Activated CD8-positive, alpha-beta memory T cell treated with anti-CD3 and anti-CD28 coated beads for 1 hour (primary cell): ENCODE measurements around the gene RPL37A.

ENCODE experiments used
- DNase-seq, 2 donors: peaks; one replicate each; pipeline ENCODE4 v3.0.0-alpha.2; 2020; ENCODE audit warnings: low read depth in 1 of 2; ENCODE audit errors: extremely low read depth in 1 of 2

The RPL37A gene

GRCh38 chr2:216486708-216487107 is 11.9 kb upstream of the RPL37A start:
- no peak for DNase-seq

DNA sequence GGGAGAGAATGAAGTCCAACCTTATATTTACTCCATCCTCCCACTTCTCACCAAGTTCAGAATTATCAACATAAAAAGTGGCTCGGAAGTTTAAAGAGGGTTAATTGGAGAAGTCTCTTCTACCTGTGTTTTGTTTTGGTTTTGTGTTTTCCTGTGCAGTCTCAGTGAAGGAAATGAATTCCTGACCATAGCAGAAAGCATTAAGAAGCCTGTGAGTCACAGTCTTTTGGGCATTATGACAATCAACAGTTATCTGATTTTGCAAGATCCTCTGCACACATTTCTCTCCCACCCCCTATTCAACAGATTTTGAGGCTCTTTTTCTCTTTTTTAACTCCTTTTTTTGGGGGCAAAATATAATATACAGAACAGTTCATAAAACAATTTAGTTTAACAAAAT is 8.6 kb upstream of the RPL37A start:
- no peak for DNase-seq

GRCh38 chr2:216491793-216492596 is 6.6 kb upstream of the RPL37A start:
- no peak for DNase-seq

GRCh38 chr2:216492597-216493333 is 5.9 kb upstream of the RPL37A start:
- no peak for DNase-seq

DNA sequence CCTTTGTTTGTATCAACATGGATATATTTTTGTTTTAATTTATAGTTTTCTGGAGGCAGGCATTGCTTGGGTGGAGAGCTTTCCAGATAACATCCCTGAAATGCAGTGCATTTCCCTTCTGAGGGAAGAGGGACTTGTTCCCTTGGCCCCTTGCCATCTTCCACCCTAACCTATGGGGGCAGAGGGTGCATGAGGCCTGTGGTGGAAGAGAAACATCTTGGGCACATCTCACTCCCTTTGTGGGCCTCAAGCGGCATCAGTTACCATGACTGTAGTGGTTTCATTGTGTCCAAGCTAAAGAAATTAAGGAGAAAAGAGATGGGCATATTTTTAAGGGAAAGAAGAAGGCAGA is 5.3 kb upstream of the RPL37A start:
- DNase-seq: no peak

DNA sequence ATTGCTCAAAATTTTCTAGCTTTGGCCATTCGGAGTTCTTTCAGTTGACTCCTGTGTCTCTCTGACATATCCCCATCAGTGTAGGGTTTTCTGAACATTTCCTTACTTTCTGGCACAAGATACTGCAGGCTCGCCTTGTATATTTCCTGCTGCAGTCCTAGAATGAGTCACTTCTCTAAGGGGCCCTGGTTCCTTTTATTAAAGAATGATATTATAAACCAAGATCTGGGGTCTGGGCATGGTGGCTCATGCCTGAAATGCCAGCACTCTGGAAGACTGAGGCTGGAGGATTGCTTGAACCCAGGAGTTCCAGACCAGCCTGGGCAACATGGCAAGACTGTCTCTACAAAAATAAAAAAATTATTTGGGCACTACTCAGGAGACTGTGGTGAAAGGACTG is 3.0 kb upstream of the RPL37A start:
- no peak for DNase-seq

DNA sequence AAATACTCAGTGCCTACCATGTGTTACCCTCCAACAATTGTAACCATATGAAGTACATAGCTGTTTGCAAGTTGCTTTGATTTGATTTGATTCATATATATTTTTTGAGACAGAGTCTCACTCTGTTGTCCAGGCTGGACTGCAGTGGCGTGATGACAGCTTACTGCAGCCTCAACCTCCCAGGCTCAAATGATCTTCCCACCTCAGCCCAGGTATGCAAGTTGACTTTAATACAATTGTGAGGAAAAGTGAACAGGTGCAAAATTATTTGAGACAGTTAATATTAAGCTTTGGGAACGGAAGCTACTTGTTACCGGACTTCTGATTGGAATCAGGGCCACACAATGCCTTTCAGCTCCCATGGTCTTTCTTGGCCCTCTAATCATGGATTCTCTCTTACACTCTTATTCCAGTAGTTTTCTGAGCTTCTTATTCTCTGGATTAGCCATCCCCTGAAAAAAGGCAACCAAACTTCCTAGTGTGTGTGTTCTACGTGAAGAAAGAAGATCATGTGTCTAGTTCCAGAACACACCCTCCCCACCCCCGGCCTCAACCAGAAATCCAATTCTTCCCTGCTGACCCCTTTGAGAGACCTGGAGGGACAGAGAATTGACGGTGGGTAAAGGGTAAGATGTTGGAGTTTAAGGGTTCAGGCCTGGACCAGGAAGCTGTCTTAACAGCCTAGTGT is 1.1 kb upstream of the RPL37A start:
- no peak for DNase-seq

GRCh38 chr2:216498070-216498378 is 620 bp upstream of the RPL37A start:
- DNase-seq: no peak

DNA sequence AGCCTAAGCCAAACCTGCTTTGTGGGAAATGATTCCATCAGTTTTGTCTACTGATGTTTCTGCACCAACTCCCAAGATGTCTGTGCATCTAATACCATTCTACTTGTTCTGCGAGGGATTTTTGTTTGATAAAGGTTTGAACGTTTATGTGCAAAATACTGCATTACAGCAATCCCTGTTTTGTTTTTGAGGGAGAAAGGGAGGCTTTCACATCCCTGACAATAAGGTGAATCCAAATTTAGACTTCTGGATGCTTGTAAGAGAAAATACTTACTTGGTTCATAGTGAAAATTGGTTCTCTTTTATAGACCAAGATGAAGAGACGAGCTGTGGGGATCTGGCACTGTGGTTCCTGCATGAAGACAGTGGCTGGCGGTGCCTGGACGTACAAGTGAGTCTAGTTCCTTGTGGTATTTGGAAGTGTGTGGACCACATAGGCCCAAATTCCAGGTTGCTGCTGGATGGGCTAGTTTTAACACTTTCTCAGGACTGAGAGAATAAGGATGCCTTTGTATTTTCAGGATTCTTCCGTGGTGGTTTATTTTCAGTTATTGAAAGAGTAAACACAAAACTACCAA is 1.1 kb downstream of the RPL37A start:
- no peak for DNase-seq

- DNase-seq: no peak
These were observed 1.9 kb downstream of the RPL37A start for GRCh38 chr2:216500572-216500971.

GRCh38 chr2:216501854-216502253 is 3.2 kb downstream of the RPL37A start:
- no peak for DNase-seq

DNA sequence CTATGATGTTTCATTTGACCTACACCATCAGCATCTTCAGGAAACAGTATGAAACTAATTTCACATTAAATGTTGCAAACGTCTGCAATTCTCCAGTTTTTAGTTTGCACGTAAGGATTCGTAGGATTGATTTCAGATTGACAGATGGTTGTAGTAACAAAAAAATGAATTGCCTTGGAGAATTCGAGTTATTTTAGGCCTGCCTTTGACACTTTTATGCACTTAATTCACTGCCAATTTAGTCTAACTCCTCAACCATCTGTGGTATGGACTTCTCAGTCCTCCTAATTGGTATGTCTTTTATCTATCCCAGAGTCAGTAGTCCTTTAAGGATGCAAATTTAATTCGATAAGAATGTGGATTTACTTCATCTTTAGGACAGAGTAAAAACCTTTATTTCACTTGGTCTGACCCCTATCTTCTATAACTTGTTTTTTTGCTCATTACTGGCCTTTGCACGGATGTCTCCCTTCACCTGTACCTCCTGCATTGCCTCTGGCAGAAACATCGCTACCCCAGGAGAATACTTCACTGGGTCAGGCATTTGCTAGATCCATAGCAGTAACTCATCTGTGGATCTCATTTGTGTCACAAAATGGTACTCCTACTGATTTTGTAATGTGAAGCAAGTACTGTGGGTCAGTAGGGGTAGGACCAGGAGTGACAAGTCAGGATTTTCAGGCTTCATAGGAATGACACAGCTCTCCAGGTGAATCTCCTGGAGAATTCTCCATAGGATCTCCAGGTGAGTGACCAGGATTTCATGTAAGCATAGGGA is 3.9 kb downstream of the RPL37A start:
- DNase-seq: no peak

DNA sequence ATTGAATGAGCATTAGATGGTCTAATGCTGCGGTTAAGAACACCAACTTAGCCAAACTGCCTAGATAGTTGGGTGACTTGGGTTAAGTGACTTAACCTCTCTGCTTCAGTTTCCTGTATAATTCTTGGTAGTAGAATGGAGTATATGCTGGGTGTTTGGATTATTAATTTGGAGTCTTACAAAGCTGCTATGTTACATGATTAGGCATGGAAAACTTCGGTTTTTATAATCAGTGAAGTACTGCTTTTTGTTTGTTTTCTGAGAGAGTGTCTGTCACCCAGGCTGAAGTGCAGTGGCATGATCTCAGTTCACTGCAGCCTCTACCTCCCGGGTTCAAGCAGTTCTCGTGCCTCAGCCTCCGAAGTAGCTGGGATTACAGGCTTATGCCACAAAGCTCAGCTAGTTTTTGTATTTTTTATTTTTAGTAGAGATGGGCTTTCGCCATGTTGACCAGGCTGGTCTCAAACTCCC is 4.5 kb downstream of the RPL37A start:
- no peak for DNase-seq

DNA sequence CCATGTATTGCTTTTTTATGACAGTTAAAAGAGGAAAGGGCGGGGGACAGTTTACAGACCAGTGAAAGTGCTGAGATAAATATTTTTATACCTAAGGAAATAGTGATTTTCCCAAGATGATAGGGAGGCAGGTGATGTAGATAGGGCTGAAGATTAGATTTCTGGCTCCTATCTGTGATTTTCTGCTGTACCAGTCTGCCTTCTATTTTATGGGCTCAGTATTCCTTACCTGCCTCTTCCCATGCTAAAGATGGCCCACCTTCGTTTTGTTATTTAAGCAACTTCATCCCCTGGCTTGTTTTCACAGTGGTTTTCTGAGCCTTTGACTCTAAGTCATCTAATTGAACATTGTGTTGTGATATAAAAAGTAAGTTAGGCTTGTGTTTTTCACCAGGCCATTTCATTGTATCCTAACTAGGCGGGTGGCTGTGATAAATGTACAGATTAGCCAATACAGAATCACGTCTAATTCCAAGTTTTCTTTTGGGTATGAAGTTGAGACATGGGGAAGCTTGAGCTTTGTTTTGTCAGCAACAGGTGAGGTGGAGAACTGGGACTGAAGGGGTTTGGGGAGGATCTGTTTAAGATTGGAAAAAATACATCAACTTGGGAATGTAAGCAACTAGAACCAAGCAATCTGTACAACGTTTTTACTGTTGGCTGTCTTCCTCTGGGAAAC is 5.2 kb downstream of the RPL37A start:
- no peak for DNase-seq

DNA sequence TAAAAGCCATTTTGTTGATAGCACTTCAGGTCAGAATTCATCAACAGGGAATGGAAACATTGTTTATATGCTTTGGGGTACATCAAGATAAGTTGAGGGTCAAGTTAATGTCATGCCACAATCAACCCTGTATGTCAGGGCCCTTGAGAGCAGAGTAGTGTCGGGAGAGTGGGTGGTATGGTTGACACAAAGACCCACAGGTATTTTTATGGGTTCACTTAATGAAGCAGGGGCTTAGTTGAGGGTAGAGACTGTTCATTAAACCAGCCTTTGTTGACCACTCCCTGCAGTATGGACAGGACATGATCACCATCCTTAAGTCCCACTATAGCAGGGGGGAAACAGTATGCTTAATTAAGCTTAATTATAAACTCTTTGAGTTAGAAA is 5.7 kb downstream of the RPL37A start:
- no peak for DNase-seq

DNA sequence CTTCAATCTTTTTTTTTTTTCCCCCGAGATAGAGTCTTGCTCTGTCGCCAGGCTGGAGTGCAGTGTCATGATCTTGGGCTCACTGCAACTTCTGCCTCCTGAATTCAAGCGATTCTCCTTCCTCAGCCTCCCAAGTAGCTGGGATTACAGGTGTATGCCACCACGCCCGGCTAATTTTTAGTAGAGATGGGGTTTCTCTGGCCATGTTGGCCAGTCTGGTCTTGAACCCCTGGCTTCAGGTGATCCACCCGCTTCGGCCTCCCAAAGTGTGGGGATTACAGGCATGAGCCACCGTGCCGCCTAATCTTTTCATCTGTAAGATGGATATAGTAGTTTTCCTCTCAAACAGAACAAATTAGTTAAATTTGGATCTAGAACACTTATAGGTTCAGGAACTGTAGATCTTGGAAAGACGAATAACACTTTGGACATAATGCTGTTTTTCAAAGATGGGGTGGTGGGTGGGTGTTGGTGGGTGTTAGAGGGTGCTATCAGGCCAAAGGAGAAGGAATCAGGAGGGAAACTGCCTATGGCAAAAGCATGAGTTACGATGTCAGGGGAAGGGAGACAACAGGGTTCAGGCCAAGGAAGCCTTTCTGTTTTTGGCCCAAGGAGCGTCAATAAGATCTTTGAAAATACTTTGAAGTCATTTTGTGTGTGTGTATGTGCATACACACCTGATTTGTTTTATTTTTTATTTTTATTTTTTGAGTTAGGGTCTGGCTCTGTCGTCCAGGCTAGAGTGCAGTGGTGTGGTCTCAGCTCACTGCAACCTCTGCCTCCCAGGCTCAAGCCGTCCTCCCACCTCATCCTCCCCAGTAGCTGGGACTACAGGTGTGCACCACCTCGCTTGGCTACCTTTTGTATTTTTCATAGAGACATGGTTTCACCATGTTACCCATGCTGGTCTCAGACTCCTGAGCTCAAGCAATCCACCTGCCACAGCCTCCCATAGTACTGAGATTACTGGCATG is 6.8 kb downstream of the RPL37A start:
- DNase-seq: no peak

DNA sequence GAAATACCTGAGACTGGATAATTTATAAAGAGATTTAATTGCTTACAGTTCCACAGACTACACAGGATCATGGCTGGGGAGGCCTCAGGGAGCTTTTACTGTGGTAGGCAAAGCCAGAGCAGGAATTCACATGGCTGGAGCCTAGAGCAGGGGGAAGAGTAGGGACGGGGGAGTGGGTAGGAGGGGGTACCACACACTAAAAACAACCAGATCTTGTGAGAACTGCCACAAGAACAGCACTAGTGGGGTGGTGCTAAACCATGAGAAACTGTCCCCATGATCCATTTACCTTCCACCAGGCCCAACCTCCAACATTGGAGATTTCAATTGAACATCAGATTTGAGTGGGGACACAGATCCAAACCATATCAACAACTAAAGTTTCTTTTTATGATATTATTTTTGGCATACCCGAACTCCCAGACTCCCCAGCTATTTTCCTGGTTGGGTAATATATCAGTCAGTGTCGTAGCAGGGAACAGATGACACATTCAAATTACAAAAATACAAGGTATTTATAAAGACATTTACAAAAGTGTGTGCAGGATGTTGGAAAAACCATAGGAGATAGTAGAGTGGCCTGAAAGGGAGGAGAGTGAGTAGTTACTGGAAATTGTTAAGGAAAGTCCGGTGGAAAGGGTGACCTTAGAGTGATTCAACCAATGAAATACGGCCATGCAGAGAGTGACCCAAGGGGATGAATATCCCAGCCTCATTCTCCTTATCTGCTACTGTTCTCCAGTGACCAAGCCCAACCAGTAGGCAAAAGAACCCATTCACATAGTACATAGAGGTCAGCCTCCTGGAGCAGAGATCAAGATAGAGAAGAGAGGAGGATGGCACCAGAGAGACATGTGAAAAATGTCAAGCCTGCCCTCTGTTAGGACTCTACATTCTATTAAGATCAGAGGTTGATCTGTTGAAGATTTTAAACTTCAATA is 8.8 kb downstream of the RPL37A start:
- no peak for DNase-seq

DNA sequence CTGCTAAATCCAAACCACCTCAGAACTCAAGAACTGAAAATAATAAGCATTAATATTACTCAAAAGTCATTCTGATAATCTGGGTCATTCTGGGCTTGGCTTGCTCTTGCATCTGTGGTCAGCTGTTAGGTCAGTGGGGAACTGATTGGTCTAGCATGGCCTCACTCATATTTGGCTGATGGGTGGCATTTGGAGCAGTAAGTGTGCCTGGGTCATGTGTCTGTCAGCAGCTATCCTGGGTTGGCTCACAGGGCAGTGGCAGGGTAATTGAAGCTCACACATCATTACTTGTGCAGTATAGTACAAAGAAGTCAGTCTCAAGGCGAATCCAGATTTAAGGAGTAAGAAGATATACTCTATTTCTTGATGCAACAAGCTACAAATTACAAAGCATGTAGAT is 9.6 kb downstream of the RPL37A start:
- no peak for DNase-seq
